Activated CD8-positive, alpha-beta T cell treated with anti-CD3 and anti-CD28 coated beads, Interleukin-2, amount 10 ng/mL, durations not matched to agents 7 days and 5 days (primary cell): ENCODE data around the gene SERPINA4. TPM values are rescaled to one million over a fixed set of nuclear protein-coding genes. Genes with fewer than 3 reads are reported as not detected.

Source experiments
- ATAC-seq: fragments of 150-1000 bp; cut with Tn5 transposase; one replicate; pipeline ENCODE4 v1.10.0; 2021; ENCODE audit warnings: moderate library complexity
- CTCF ChIA-PET: fragments of 350-600 bp; sonication (Branson Sonifier 250); formaldehyde crosslinking; loops from one replicate; lab custom pipeline; 2021; ENCODE audit warnings: antibody characterized with exemption; lab: Charles Lee
- POLR2A ChIA-PET: fragments of 350-600 bp; sonication (Branson Sonifier 250); formaldehyde crosslinking; loops from one replicate; lab custom pipeline; 2021; ENCODE audit warnings: antibody characterized with exemption; lab: Charles Lee
- DNase-seq: peaks from one replicate; pipeline ENCODE4 v3.0.0-alpha.2; 2020
- H3K27ac Mint-ChIP-seq: one replicate; pipeline ENCODE4 v1.8.0; 2021; ENCODE audit warnings: mild to moderate bottlenecking, mixed read lengths
- H3K27me3 Mint-ChIP-seq: one replicate; pipeline ENCODE4 v1.8.0; 2021; ENCODE audit warnings: low read depth, mixed read lengths
- H3K36me3 Mint-ChIP-seq: one replicate; pipeline ENCODE4 v1.8.0; 2021; ENCODE audit warnings: low read depth, mixed read lengths
- H3K4me1 Mint-ChIP-seq: one replicate; pipeline ENCODE4 v1.8.0; 2021; ENCODE audit warnings: low read depth, mixed read lengths
- H3K4me3 Mint-ChIP-seq: one replicate; pipeline ENCODE4 v1.8.0; 2021; ENCODE audit warnings: mild to moderate bottlenecking, mixed read lengths
- H3K9me3 Mint-ChIP-seq: one replicate; pipeline ENCODE4 v1.8.0; 2022; ENCODE audit warnings: mixed read lengths; ENCODE audit not compliant: insufficient read depth
- total RNA-seq, 2 experiments: library from RNA; stranded (reverse); gene quantifications; one replicate each; pipeline ENCODE4 v1.2.3, GENCODE V29; 2021

The SERPINA4 gene
- total RNA-seq, 2 experiments from 2014 or later = not detected

DNA sequence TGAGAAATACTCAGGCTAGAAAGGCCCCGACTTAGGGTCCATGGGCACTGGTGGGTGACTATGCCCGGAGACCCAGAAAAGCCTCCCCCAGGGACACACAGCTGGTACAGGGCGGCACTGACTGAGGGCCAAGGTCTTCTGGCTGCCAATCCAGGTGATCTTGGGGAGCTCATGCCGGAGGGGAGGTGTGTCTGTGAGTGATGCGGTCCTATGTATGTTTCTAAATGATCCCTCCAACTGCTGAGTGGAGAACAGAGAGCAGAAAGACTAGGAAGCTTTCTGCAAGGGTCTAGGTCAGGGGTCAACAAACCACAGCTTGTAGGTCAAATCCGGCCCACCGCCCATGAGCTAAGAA is 391 bp downstream of the SERPINA4 start:
- no peaks in the 10 kb centered on the region for H3K27me3 Mint-ChIP-seq
- no peak overlapping the region for H3K27ac Mint-ChIP-seq
- no peaks in the 10 kb centered on the region for H3K9me3 Mint-ChIP-seq
- no peaks in the 10 kb centered on the region for H3K36me3 Mint-ChIP-seq
- DNase-seq = no peak
- H3K4me3 Mint-ChIP-seq = no peak overlapping the region
- no peak for ATAC-seq
- POLR2A ChIA-PET = no interaction called here
- CTCF ChIA-PET = no interaction called here
- H3K4me1 Mint-ChIP-seq = no peaks in the 10 kb centered on the region

DNA sequence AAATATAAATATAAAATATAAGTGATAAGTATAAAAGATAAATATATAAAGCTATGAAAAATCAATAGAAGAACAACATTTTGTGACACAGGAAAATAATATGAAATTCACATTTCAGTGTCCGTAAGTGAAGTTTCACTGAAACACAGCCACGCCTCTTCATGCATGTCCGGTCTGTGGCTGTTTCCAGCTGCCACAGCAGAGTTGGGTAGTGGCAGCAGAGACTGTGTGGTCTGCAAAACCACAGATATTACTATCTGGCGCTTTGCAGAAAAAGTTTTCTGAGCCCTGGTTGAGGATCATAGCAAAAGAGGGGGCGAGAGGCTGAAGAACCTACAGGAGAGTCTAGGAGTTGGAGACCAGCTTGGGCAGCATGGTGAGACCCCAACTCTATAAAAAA is 780 bp downstream of the SERPINA4 start:
- ChIA-PET CTCF (no interaction called here), POLR2A (no interaction called here)
- DNase-seq (no peak), ATAC-seq (no peak)
- no peak overlapping the region for H3K27ac Mint-ChIP-seq
- H3K4me3 Mint-ChIP-seq = no peak overlapping the region
- no peaks in the 10 kb centered on the region for H3K9me3 Mint-ChIP-seq
- H3K36me3 Mint-ChIP-seq = no peaks in the 10 kb centered on the region
- H3K4me1 Mint-ChIP-seq = no peaks in the 10 kb centered on the region
- H3K27me3 Mint-ChIP-seq = no peaks in the 10 kb centered on the region

DNA sequence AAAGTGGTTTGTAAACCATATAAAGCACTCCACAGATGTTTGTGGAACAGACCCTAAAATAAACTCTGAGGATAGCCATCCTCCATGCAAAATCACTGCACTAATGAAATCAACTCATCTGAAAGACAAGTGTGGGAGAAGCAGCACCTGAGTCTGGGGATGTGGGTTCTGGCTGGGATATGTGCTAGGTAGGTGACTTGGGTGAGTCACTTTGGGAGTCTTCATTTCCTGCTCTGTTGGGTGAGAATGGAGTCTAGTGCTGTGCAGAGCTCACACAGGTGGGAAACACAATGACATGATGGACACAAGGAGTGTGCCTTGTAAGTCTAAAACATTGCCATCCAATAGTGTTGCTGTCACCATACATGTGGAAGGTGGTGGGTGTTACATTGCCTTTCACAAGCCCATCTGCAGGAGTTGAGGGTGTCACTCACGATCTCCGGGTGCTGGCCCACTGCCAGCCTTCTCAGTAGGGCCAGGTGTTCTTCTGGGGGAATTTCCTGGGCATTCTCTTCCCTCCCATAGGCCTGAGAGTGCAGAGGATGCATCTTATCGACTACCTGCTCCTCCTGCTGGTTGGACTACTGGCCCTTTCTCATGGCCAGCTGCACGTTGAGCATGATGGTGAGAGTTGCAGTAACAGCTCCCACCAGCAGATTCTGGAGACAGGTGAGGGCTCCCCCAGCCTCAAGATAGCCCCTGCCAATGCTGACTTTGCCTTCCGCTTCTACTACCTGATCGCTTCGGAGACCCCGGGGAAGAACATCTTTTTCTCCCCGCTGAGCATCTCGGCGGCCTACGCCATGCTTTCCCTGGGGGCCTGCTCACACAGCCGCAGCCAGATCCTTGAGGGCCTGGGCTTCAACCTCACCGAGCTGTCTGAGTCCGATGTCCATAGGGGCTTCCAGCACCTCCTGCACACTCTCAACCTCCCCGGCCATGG is 2.0 kb downstream of the SERPINA4 start:
- H3K4me1 Mint-ChIP-seq = no peaks in the 10 kb centered on the region
- ATAC-seq (no peak), DNase-seq (no peak)
- POLR2A ChIA-PET = no interaction called here
- CTCF ChIA-PET = no interaction called here
- no peaks in the 10 kb centered on the region for H3K27me3 Mint-ChIP-seq
- H3K4me3 Mint-ChIP-seq = no peak overlapping the region
- no peak overlapping the region for H3K27ac Mint-ChIP-seq
- H3K9me3 Mint-ChIP-seq = no peaks in the 10 kb centered on the region
- no peaks in the 10 kb centered on the region for H3K36me3 Mint-ChIP-seq

DNA sequence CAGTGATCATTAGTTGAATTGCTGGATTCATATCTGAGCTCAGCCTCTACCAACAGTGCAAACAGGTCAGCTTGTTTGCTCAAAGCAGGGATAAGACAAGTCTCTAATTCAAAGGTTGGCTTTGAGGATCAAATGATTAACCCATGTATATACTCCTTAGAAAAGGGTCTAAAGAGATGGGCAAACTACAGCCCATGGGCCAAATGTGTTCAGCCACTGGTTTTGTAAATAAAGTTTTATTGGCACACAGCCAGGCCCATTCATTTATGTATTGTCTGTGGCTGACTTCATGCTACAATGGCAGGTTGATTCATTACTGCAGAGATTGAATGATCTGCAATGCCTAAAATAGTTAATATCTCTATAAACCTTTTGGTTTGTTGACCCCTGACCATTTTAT is 3.1 kb downstream of the SERPINA4 start:
- H3K9me3 Mint-ChIP-seq = no peaks in the 10 kb centered on the region
- no peaks in the 10 kb centered on the region for H3K27me3 Mint-ChIP-seq
- DNase-seq (no peak), ATAC-seq (no peak)
- CTCF ChIA-PET = interaction anchor here (0.9 kb wide), 1 partner anchor 16 kb away, joined by 4 read pairs; no protein-coding TSS in a partner anchor
- no peak overlapping the region for H3K27ac Mint-ChIP-seq
- no peaks in the 10 kb centered on the region for H3K36me3 Mint-ChIP-seq
- POLR2A ChIA-PET = no interaction called here
- H3K4me1 Mint-ChIP-seq = no peaks in the 10 kb centered on the region
- no peak overlapping the region for H3K4me3 Mint-ChIP-seq

DNA sequence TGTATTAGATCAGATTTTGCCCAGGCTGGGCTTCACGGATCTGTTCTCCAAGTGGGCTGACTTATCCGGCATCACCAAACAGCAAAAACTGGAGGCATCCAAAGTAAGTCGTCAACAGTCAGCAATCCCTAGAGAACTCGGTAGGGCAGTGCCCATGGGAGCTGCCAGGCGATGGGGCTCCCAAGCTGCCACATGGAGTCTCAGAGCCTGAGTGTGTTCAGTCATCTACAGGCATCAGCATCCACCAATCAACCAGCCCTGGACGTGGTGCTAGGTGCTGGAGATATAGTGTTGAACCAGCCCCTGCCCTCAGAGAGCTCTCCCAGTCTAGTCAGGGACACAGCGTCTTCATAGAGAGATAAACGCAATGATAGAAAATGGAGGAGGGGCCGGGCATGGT is 6.9 kb downstream of the SERPINA4 start:
- POLR2A ChIA-PET = interaction anchor here (0.6 kb wide), 1 partner anchor 53 kb away, joined by 3 read pairs; no protein-coding TSS in a partner anchor
- Mint-ChIP-seq H3K27ac (no peak overlapping the region), H3K9me3 (no peaks in the 10 kb centered on the region), H3K27me3 (no peaks in the 10 kb centered on the region), H3K36me3 (no peaks in the 10 kb centered on the region), H3K4me1 (no peaks in the 10 kb centered on the region), H3K4me3 (no peak overlapping the region)
- DNase-seq = no peak
- CTCF ChIA-PET = no interaction called here
- no peak for ATAC-seq

DNA sequence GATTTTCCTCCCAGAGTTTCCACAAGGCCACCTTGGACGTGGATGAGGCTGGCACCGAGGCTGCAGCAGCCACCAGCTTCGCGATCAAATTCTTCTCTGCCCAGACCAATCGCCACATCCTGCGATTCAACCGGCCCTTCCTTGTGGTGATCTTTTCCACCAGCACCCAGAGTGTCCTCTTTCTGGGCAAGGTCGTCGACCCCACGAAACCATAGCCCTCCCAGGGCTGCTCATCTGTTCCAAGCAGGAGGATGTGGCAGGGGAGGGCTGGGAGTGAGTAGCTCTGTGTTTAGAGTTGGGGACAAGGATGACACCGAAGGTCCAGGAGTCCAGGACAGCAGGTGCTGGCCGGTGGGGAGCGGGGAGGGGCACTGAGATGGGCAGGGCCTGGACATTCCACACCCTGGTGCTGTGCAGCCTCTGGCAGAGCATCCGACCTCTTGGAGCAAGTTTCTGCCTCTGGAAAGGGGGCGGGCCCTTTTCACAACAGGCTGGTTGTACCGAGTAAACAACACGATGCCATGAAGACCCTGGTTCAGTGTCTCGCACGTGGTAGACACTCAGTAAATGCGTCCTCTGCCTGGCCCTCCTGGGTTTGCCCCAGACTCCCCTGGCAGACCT is 8.2 kb downstream of the SERPINA4 start:
- no peaks in the 10 kb centered on the region for H3K4me1 Mint-ChIP-seq
- no peak for DNase-seq
- H3K27me3 Mint-ChIP-seq = no peaks in the 10 kb centered on the region
- no peak overlapping the region for H3K4me3 Mint-ChIP-seq
- ChIA-PET POLR2A (no interaction called here), CTCF (no interaction called here)
- no peaks in the 10 kb centered on the region for H3K9me3 Mint-ChIP-seq
- no peak overlapping the region for H3K27ac Mint-ChIP-seq
- H3K36me3 Mint-ChIP-seq = no peaks in the 10 kb centered on the region
- no peak for ATAC-seq

DNA sequence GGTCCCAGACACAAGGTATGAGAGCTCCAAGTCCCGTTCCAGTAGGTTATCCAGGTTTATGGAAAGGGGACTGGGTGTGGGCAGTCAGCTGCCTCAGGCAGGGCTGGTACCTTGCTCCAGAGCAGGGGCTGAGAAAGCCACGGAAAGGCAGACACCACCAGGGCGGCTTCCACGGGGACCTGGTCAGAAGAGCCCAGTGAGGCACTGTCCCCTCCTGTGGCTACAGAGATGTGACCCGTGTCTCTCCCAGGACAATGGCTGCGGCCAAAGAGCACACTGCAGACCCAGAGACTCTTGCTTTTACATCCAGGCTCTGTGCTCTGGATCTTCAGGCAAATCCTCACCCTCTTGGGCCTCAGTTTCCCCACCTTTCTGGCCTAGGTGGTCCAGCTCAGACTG is 8.8 kb downstream of the SERPINA4 start:
- Mint-ChIP-seq H3K9me3 (no peaks in the 10 kb centered on the region), H3K4me3 (no peak overlapping the region), H3K27ac (no peak overlapping the region), H3K36me3 (no peaks in the 10 kb centered on the region), H3K4me1 (no peaks in the 10 kb centered on the region), H3K27me3 (no peaks in the 10 kb centered on the region)
- CTCF ChIA-PET = no interaction called here
- DNase-seq = no peak
- ATAC-seq = no peak
- POLR2A ChIA-PET = no interaction called here

DNA sequence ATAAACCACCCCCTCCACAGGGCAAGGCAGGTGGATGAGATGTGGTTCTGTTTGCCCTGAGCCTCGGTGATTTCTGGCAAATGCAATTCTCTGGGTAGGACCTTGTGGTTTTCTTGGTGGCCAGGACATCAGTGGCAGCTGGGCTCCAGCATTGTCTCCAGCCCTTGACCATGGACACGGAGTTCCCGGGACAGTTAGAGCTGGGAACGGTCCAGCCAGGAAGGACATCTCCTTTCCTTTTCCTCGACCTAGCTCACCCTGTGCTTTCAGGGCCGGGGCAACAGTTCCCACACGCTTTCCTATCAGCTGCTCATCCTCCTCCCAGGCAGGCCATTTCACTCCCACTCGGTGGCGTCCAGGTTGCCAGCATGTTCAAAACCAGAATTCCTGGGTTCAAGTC is 9.2 kb downstream of the SERPINA4 start:
- Mint-ChIP-seq H3K27ac (no peak overlapping the region), H3K4me1 (no peaks in the 10 kb centered on the region), H3K4me3 (no peak overlapping the region), H3K36me3 (no peaks in the 10 kb centered on the region), H3K9me3 (no peaks in the 10 kb centered on the region), H3K27me3 (no peaks in the 10 kb centered on the region)
- POLR2A ChIA-PET = no interaction called here
- ATAC-seq (no peak), DNase-seq (no peak)
- CTCF ChIA-PET = no interaction called here

DNA sequence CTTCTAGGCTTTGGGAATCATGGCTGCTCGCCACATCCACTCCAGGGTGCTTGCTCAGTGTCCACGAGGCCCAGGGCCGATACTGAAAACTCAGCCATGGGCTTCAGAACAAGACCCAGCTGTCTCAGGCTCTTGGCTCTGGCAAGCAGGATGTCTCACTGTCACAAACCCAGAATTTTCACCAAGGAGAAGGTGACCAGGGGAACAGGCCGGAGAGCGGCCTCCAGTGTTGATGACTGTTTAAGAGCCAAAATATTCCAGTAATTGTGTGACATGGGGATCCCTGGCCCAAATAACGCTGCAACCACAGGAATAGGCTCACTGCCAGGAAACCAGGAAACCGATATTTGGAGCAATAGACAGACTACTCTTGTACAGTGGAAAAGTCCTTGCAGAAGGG is 10.2 kb downstream of the SERPINA4 start:
- DNase-seq = no peak
- Mint-ChIP-seq H3K9me3 (no peaks in the 10 kb centered on the region), H3K27me3 (no peaks in the 10 kb centered on the region), H3K4me3 (no peak overlapping the region), H3K4me1 (no peaks in the 10 kb centered on the region), H3K27ac (no peak overlapping the region), H3K36me3 (no peaks in the 10 kb centered on the region)
- POLR2A ChIA-PET = no interaction called here
- ATAC-seq = no peak
- CTCF ChIA-PET = no interaction called here

DNA sequence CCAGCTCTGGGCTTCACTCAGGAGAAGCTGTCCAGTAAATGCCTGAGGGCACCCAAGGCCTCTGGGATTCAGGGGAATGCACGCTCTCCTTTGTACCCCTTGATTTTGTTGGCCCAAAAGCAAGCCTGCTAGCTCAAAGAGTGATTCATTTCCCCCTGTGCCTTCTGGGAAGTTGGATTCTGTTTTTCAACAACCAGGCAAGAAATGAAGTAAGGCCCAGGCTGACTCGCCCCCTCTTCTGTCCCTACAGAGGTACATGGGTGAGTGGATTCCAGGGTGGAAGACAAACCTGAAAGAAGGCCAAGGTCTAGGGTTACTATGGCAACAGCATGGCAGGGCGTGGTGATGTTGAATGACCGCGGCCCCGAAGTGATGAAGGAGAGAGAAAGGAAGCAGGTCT is 10.7 kb downstream of the SERPINA4 start:
- ATAC-seq (no peak), DNase-seq (no peak)
- ChIA-PET POLR2A (no interaction called here), CTCF (no interaction called here)
- no peaks in the 10 kb centered on the region for H3K27me3 Mint-ChIP-seq
- H3K9me3 Mint-ChIP-seq = no peaks in the 10 kb centered on the region
- no peak overlapping the region for H3K4me3 Mint-ChIP-seq
- H3K4me1 Mint-ChIP-seq = no peaks in the 10 kb centered on the region
- H3K36me3 Mint-ChIP-seq = no peaks in the 10 kb centered on the region
- no peak overlapping the region for H3K27ac Mint-ChIP-seq

DNA sequence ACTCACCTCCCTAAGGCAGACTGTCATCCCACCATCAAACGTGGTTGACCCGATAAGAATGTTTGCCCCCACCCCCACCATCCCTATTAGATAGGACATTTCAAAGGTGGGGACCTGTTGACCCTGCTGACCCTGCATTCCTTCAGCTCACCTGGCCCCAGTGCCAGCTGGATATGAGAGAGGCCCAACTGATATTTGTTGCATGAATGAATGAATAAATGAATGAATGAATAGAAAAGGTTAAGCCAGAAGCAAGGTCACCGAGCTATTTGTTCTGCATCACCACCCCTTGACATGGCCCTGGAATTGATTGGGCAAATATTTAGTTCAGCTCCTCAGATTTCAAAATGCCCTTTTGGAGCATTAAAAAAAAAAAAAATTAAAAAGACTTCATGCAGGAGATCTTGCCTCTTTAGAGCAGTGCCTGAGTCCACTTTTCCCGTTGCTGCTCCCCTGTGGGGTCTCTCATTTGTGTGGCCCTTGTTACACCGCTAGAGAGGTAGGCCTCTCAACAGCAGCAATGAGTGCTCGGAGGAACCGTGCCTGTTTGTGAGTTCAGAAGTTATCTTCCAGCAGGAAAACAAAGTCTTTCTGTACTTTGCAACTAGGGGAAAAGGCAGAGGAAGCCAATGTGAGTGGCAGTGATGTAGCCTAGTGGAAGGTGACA is 11.5 kb downstream of the SERPINA4 start:
- no peak overlapping the region for H3K27ac Mint-ChIP-seq
- CTCF ChIA-PET = no interaction called here
- no peaks in the 10 kb centered on the region for H3K9me3 Mint-ChIP-seq
- POLR2A ChIA-PET = no interaction called here
- no peak overlapping the region for H3K4me3 Mint-ChIP-seq
- H3K27me3 Mint-ChIP-seq = no peaks in the 10 kb centered on the region
- H3K36me3 Mint-ChIP-seq = no peaks in the 10 kb centered on the region
- DNase-seq (no peak), ATAC-seq (no peak)
- H3K4me1 Mint-ChIP-seq = no peaks in the 10 kb centered on the region
